Chondrocyte (in vitro differentiated cells): ENCODE data around the gene CCDC171. TPM values are rescaled to one million over a fixed set of nuclear protein-coding genes. Genes with fewer than 3 reads are reported as not detected.
A peak's percentile ranks its signal among the peaks of the same experiment; 100 is the strongest.

Source experiments
- DNase-seq: peaks from one replicate; pipeline ENCODE4 v3.0.0; 2021; ENCODE audit warnings: mixed read lengths, low spot score
- H3K27ac Mint-ChIP-seq: one replicate; pipeline ENCODE4 v1.8.0; 2021; ENCODE audit warnings: mild to moderate bottlenecking, moderate library complexity, mixed read lengths; ENCODE audit not compliant: unreplicated experiment
- H3K27me3 Mint-ChIP-seq: 2 replicates; pipeline ENCODE4 v1.8.0; 2021; ENCODE audit warnings: low read depth, mixed read lengths
- H3K36me3 Mint-ChIP-seq: 2 replicates; pipeline ENCODE4 v1.8.0; 2021; ENCODE audit warnings: low read depth, mixed read lengths
- H3K4me1 Mint-ChIP-seq: 2 replicates; pipeline ENCODE4 v1.8.0; 2021; ENCODE audit warnings: low read depth, mild to moderate bottlenecking, mixed read lengths
- H3K4me3 Mint-ChIP-seq: one replicate; pipeline ENCODE4 v1.8.0; 2021; ENCODE audit warnings: mild to moderate bottlenecking, moderate library complexity, mixed read lengths; ENCODE audit not compliant: unreplicated experiment
- H3K9me3 Mint-ChIP-seq: 2 replicates; pipeline ENCODE4 v1.8.0; 2021; ENCODE audit warnings: low read depth, mixed read lengths
- CTCF ChIP-seq: fragments of 200-600 bp; sonication (generic); IDR thresholded peaks from 2 replicates; pipeline ENCODE4 v1.5.0; 2021; ENCODE audit warnings: antibody characterized with exemption, mild to moderate bottlenecking, moderate library complexity
- total RNA-seq: library from RNA; stranded (reverse); gene quantifications from 3 replicates; pipeline ENCODE4 v1.2.1, GENCODE V29; 2021

CCDC171 gene
- total RNA-seq, 1 donor from 2014 or later, result 3.2 TPM

GRCh38 chr9:15813076-15813475, 260.2 kb downstream of the CCDC171 start:
- Mint-ChIP-seq H3K4me1 (no peaks in the 10 kb centered on the region), H3K4me3 (no peak overlapping the region), H3K27ac (no peak overlapping the region), H3K9me3 (peaks cover 14% of the 10 kb centered on the region), H3K36me3 (peaks cover 9% of the 10 kb centered on the region), H3K27me3 (no peaks in the 10 kb centered on the region)
- DNase-seq, result no peak
- no peak for TF ChIP-seq CTCF

- Mint-ChIP-seq H3K4me1 (peaks cover 14% of the 10 kb centered on the region), H3K27ac (no peak overlapping the region), H3K27me3 (no peaks in the 10 kb centered on the region), H3K4me3 (no peak overlapping the region), H3K36me3 (peaks cover 5% of the 10 kb centered on the region), H3K9me3 (peaks cover 3% of the 10 kb centered on the region)
- no peak for DNase-seq
- TF ChIP-seq CTCF, result peak; percentile 53
These were observed 271.5 kb downstream of the CCDC171 start for GRCh38 chr9:15824310-15824709.

- H3K27ac Mint-ChIP-seq, result no peak overlapping the region
- no peaks in the 10 kb centered on the region for H3K27me3 Mint-ChIP-seq
- no peak for TF ChIP-seq CTCF
- peaks cover 19% of the 10 kb centered on the region for H3K4me1 Mint-ChIP-seq
- no peak overlapping the region for H3K4me3 Mint-ChIP-seq
- H3K9me3 Mint-ChIP-seq, result no peaks in the 10 kb centered on the region
- no peaks in the 10 kb centered on the region for H3K36me3 Mint-ChIP-seq
- DNase-seq, result no peak
These were observed 278.5 kb downstream of the CCDC171 start for GRCh38 chr9:15831384-15831783.

- Mint-ChIP-seq H3K27ac (no peak overlapping the region), H3K9me3 (no peaks in the 10 kb centered on the region), H3K4me1 (peaks cover 9% of the 10 kb centered on the region), H3K4me3 (no peak overlapping the region), H3K27me3 (no peaks in the 10 kb centered on the region), H3K36me3 (no peaks in the 10 kb centered on the region)
- TF ChIP-seq CTCF, result no peak
- no peak for DNase-seq
These were observed 281.7 kb downstream of the CCDC171 start for GRCh38 chr9:15834541-15834940.

GRCh38 chr9:15837079-15837679, 284.3 kb downstream of the CCDC171 start:
- Mint-ChIP-seq H3K4me1 (peaks cover 9% of the 10 kb centered on the region), H3K4me3 (no peak overlapping the region), H3K9me3 (no peaks in the 10 kb centered on the region), H3K36me3 (no peaks in the 10 kb centered on the region), H3K27ac (no peak overlapping the region), H3K27me3 (no peaks in the 10 kb centered on the region)
- TF ChIP-seq CTCF, result peak; percentile 92
- DNase-seq, result no peak
